Breast epithelium (tissue), 3 donors: Measurements from ENCODE around the gene NKD2.

Experiments
- CTCF ChIP-seq, 3 donors: fragments of 450-650 bp; IDR thresholded peaks; one replicate each; pipeline ENCODE4 v1.5.1; 2016 to 2017; ENCODE audit warnings: antibody characterized with exemption in 3 of 3, mild to moderate bottlenecking in 3 of 3, moderate library complexity in 3 of 3
- POLR2A ChIP-seq: fragments of 450-650 bp; IDR thresholded peaks from one replicate; pipeline ENCODE4 v1.6.1; 2016; ENCODE audit warnings: antibody characterized with exemption, mild to moderate bottlenecking, moderate library complexity
- POLR2AphosphoS5 ChIP-seq, 3 donors: sonication (generic); formaldehyde crosslinking; IDR thresholded peaks; one replicate each; pipeline ENCODE4 v1.6.1; 2017; ENCODE audit warnings: antibody characterized with exemption in 3 of 3

GRCh38 chr5:1065143-1065750, 56.6 kb downstream of the NKD2 start:
- no peak for TF ChIP-seq CTCF (IDR thresholded peaks at IDR 0.05)
- no peak for TF ChIP-seq POLR2AphosphoS5 (IDR thresholded peaks at IDR 0.05)
- TF ChIP-seq POLR2A: no peak
